Adrenal gland (tissue), 12 donors: Measurements from ENCODE around the gene PBRM1. TPM values are rescaled to one million over a fixed set of nuclear protein-coding genes. Genes with fewer than 3 reads are reported as not detected.

Source experiments
- DNase-seq, 7 donors: peaks; one replicate each; pipeline ENCODE4 v3.0.0-alpha.2; 2019 to 2020
- H3K27ac ChIP-seq, 5 donors: fragments of 200-600 bp; sonication (generic) in 4 of 5; 1 replicate in 3 of 5; 2 replicates in 2 of 5; pipeline versions ENCODE4 v1.5.1 to v1.8.0; 2016 to 2020; ENCODE audit warnings: mild to moderate bottlenecking in 1 of 5
- H3K27me3 ChIP-seq: fragments of 200-600 bp; 2 replicates; pipeline ENCODE4 v1.8.0; 2021
- H3K36me3 ChIP-seq, 2 donors: fragments of 200-600 bp; replicated peaks in 1 of 2; 1 replicate in 1 of 2; 2 replicates in 1 of 2; pipeline versions ENCODE4 v1.5.1 to v1.8.0; 2018 to 2022
- H3K4me1 ChIP-seq, 2 donors: fragments of 200-600 bp; replicated peaks in 1 of 2; 1 replicate in 1 of 2; 2 replicates in 1 of 2; pipeline versions ENCODE4 v1.5.1 to v1.8.0; 2018 to 2021
- H3K4me3 ChIP-seq, 4 donors: fragments of 200-600 bp; sonication (generic) in 3 of 4; one replicate each; pipeline ENCODE4 v1.5.1; 2016 to 2018
- H3K9me3 ChIP-seq, 3 donors: fragments of 200-600 bp; sonication (generic) in 1 of 3; replicated peaks in 1 of 3; 1 replicate in 2 of 3; 2 replicates in 1 of 3; pipeline versions ENCODE4 v1.5.1 to v1.8.0; 2016 to 2021
- POLR2A ChIP-seq, 2 donors: fragments of 450-650 bp; IDR thresholded peaks; one replicate each; pipeline ENCODE4 v1.6.1; 2017; ENCODE audit warnings: antibody characterized with exemption in 2 of 2, mild to moderate bottlenecking in 2 of 2, moderate library complexity in 1 of 2
- WGBS, 4 donors: extraction: QIAGEN DNeasy Blood & Tissue Kit in 2 of 4; methylation state at CpG; one replicate each; pipeline versions ENCODE4 v1.1.5 to v1.1.7; 2013 to 2017; 5-methylcytosine and 5-hydroxymethylcytosine counted together
- intact Hi-C, 2 donors: fragments of 100-400 bp; cut with DNase I; formaldehyde crosslinking; loops; one replicate each; pipeline versions ENCODE4 v1.14.1 to v1.15.0; 2022 to 2023
- polyA plus RNA-seq, 3 donors: library from polyadenylated mRNA; stranded (reverse); fragments of 200-250 nt in 2 of 3; fragments of 350-450 nt in 1 of 3; fragmentation: Illumina TruSeq in 1 of 3; extraction: RNeasy Lipid Tissue Mini Kit (QIAGEN cat#74804) in 1 of 3; gene quantifications; one replicate each; pipeline ENCODE4 v1.2.3, GENCODE V29; 2013 to 2014
- total RNA-seq, 9 donors: library from RNA; depleted of rRNA in 4 of 9; stranded (reverse); fragments of >200 nt in 4 of 9; fragments of 120-200 nt in 1 of 9; fragmentation: NEBNext Ultra II Directional in 1 of 9; extraction: Animal tissue kit (Norgen Biotek cat#: 25700) in 1 of 9; gene quantifications; one replicate each; pipeline versions ENCODE4 v1.1.0 to v1.2.4, GENCODE V29; 2013 to 2023
- TF ChIP-seq, protein P1 (sequence below), 6 experiments: fragments of 450-650 bp in 4 of 6; fragments of 200-600 bp in 2 of 6; sonication (generic) in 1 of 6; IDR thresholded peaks; 1 replicate in 5 of 6; 2 replicates in 1 of 6; pipeline versions ENCODE4 v1.5.1 to v1.8.0; 2016 to 2021; ENCODE audit warnings: antibody characterized with exemption in 6 of 6, mild to moderate bottlenecking in 2 of 6, moderate library complexity in 1 of 6
- donor health status: healthy with polysubstance abuse.
- donor health status: Bipolar disorder and iron deficiency.
- donor health status: DM: yes; HTN: yes; CAD: no.
- donor health status: DM: no; HTN: no; CAD: no.
- donor health status: DM: no; HTN: no; CAD: no.
- donor health status: DM: yes; HTN: yes; CAD: no.

Gene PBRM1
- total and polyA plus RNA-seq, 12 donors: 4.2 to 108 (median 47.5) TPM

DNA sequence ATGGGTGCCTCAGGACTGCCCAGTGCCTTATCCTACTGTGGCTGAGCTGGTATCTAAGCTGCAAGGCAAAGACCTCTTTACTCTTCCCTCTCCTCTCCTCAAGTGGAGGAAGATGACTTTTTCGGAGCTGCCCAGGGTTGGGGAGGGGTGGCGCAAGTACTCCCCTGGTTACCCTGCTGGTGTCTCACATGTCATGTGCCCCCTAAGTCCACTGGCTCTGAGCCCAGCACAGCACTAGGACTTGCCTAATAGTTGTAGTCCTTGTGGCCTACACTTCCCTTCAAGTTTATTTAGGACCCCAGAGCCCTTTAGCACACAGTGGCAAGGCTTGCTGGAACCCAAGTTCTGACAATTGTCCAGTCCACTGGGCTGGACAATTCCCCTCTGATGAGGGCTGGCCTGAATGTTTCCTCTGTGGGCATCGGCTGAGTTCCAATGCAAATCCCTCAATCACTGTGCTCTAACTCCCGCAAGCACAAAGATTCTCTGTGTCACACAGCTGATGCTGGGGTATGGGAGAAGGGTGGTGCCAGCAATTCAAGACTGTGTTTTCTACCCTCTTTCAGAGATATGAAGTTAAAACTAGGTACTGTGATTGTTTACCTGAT is 89.0 kb downstream of the PBRM1 start:
- Histone ChIP-seq H3K4me1 (peaks cover 3 to 9% of the 10 kb centered on the region in 2 donors), H3K36me3 (peaks cover 0 to 4% of the 10 kb centered on the region in 2 donors), H3K4me3 (no peak overlapping the region), H3K27me3 (no peaks in the 10 kb centered on the region), H3K9me3 (peaks cover 0 to 12% (median 0%) of the 10 kb centered on the region in 3 donors), H3K27ac (no peak overlapping the region)
- WGBS, 4 donors: 89 to 100% (median 94%) methylated on average over 2 to 4 of the region's 4 CpGs
- TF ChIP-seq, protein P1, sequence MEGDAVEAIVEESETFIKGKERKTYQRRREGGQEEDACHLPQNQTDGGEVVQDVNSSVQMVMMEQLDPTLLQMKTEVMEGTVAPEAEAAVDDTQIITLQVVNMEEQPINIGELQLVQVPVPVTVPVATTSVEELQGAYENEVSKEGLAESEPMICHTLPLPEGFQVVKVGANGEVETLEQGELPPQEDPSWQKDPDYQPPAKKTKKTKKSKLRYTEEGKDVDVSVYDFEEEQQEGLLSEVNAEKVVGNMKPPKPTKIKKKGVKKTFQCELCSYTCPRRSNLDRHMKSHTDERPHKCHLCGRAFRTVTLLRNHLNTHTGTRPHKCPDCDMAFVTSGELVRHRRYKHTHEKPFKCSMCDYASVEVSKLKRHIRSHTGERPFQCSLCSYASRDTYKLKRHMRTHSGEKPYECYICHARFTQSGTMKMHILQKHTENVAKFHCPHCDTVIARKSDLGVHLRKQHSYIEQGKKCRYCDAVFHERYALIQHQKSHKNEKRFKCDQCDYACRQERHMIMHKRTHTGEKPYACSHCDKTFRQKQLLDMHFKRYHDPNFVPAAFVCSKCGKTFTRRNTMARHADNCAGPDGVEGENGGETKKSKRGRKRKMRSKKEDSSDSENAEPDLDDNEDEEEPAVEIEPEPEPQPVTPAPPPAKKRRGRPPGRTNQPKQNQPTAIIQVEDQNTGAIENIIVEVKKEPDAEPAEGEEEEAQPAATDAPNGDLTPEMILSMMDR (IDR thresholded peaks at IDR 0.05): no peak
- TF ChIP-seq POLR2A (IDR thresholded peaks at IDR 0.05): no peak
- intact Hi-C loops: no loop called here
- DNase-seq: no peak

DNA sequence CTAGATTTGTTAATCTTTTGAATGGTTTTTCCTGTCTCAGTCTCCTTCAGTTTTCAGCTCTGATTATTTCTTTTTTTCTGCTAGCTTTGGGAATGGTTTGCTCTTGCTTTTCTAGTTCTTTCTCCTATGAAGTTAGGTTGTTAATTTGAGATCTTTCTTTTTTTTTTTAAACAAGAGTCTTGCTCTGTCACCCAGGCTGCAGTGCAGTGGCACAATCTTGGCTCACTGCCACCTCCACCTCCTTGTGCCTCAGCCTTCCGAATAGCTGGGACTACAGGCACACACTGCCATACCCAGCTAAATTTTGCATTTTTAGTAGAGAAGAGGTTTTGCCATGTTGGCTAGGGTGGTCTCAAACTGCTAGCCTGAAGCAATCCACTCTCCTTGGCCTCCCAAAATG is 92.6 kb downstream of the PBRM1 start:
- intact Hi-C loops: no loop called here
- WGBS, 4 donors: 50 to 67% (median 59%) methylated on average over 1 of the region's 1 CpG
- H3K27ac ChIP-seq: no peak overlapping the region
- TF ChIP-seq, protein P1 (IDR thresholded peaks at IDR 0.05): no peak
- TF ChIP-seq POLR2A (IDR thresholded peaks at IDR 0.05): no peak
- peaks cover 3 to 9% of the 10 kb centered on the region in 2 donors for H3K4me1 ChIP-seq
- peaks cover 0 to 16% of the 10 kb centered on the region in 2 donors for H3K36me3 ChIP-seq
- DNase-seq: peak in 5 of 7 donors; percentile 23 to 72 (median 60)
- H3K4me3 ChIP-seq: no peak overlapping the region
- H3K9me3 ChIP-seq: no peaks in the 10 kb centered on the region
- H3K27me3 ChIP-seq: no peaks in the 10 kb centered on the region

DNA sequence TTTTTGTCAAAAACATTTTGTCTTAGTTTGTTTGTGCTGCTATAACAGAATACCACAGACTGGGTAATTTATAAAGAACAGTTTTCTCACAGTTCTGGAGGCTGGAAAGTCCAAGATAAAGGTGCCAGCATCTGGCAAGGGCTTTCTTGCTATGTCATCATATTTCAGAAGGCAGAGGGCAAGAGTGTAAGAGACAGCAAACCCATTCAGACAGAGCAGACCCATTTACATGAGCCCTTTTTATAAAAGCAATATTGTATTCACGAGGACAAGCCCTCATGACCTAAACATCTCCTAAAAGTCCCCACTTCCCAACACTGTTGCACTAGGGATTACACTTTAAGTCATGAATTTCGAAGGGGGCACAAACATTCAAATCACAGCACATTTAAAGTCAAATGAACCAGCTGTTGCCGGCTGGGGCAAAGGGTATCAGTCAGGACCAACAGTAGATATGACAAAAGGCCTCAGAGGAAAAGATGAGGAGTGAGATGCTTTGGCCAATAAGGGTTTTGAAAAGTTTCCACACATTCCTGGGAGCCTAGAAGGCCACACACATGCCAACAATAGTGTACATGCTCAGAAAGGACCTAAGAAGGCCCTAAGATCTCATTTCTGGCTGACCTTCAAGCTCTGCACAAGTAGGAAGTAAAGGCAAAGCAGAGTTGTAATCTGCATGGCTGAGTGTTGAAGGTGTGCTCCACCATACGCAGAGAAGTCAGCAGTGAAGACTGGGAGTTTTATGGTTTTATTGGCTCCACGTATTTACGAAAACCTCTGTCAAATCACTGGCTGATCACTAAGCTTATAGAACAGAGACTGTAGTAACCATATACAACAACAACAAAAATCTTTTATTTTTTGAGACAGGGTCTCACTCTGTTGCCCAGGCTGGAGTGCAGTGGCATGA is 111.4 kb downstream of the PBRM1 start:
- DNase-seq: no peak
- no peaks in the 10 kb centered on the region for H3K9me3 ChIP-seq
- H3K4me1 ChIP-seq: peaks cover 8 to 18% of the 10 kb centered on the region in 2 donors
- 81 to 96% (median 92%) methylated on average over 6 of the region's 6 CpGs for WGBS, 4 donors
- peaks cover 0 to 36% of the 10 kb centered on the region in 2 donors for H3K36me3 ChIP-seq
- H3K27me3 ChIP-seq: no peaks in the 10 kb centered on the region
- no peak for TF ChIP-seq POLR2A (IDR thresholded peaks at IDR 0.05)
- TF ChIP-seq, protein P1 (IDR thresholded peaks at IDR 0.05): no peak
- peak overlapping the region in 3 of 5 donors; percentile 8 to 33 (median 21) for H3K27ac ChIP-seq
- intact Hi-C loops: no loop called here
- H3K4me3 ChIP-seq: no peak overlapping the region

DNA sequence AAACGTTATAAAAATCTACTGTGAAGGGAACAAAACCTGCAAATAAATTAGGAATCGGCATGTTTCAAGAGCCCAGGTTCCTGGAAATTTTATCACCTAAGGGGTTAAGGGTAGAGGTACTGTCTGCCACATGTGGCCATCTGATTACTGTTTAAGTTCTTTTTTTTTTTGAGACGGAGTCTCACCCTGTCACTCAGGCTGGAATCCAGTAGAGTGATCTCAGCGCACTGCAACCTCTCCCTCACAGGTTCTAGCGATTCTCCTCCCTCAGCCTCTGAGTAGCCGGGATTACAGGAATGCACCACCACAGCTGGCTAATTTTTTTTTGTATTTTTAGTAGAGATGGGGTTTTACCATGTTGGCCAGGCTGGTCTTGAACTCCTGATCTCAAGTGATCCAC is 113.5 kb downstream of the PBRM1 start:
- 61 to 73% (median 68%) methylated on average over 6 of the region's 6 CpGs for WGBS, 4 donors
- Histone ChIP-seq H3K27ac (no peak overlapping the region), H3K27me3 (no peaks in the 10 kb centered on the region), H3K4me1 (peaks cover 8 to 12% of the 10 kb centered on the region in 2 donors), H3K9me3 (no peaks in the 10 kb centered on the region), H3K4me3 (no peak overlapping the region), H3K36me3 (peaks cover 0 to 22% of the 10 kb centered on the region in 2 donors)
- intact Hi-C loops: no loop called here
- TF ChIP-seq POLR2A (IDR thresholded peaks at IDR 0.05): no peak
- TF ChIP-seq, protein P1 (IDR thresholded peaks at IDR 0.05): no peak
- no peak for DNase-seq
